GM12878 (cell line): Measurements from ENCODE around the gene SLC25A45. TPM values are rescaled to one million over a fixed set of nuclear protein-coding genes. Genes with fewer than 3 reads are reported as not detected.

Experiments used
- CEBPB ChIP-seq, 2 experiments: fragments of 150-350 bp in 1 of 2; IDR thresholded peaks; 2 replicates each; pipeline ENCODE4 v1.6.1; 2012 to 2014; ENCODE audit warnings: low read depth in 2 of 2, low read length in 2 of 2, borderline replicate concordance in 1 of 2, inconsistent platforms in 1 of 2
- CEBPZ ChIP-seq: fragments of 150-350 bp; IDR thresholded peaks from 2 replicates; pipeline ENCODE4 v1.6.1; 2016; ENCODE audit warnings: low read depth, low read length
- GATAD2B ChIP-seq: fragments of 450-650 bp; conservative IDR thresholded peaks from 2 replicates; pipeline ENCODE4 v1.6.1; 2017; ENCODE audit warnings: low read depth, mild to moderate bottlenecking, moderate library complexity
- KLF5 ChIP-seq: fragments of 450-650 bp; IDR thresholded peaks from 2 replicates; pipeline ENCODE4 v1.6.1; 2014; ENCODE audit warnings: mild to moderate bottlenecking; ENCODE audit not compliant: partially characterized antibody
- LARP7 ChIP-seq: fragments of 450-650 bp; IDR thresholded peaks from 2 replicates; pipeline ENCODE4 v1.6.1; 2017; ENCODE audit warnings: mild to moderate bottlenecking
- MEF2B ChIP-seq: fragments of 450-650 bp; IDR thresholded peaks from 2 replicates; pipeline ENCODE4 v1.6.1; 2018; ENCODE audit warnings: mild to moderate bottlenecking, moderate library complexity; ENCODE audit not compliant: partially characterized antibody, poor library complexity, severe bottlenecking
- MXI1 ChIP-seq: fragments of 150-350 bp; IDR thresholded peaks from 2 replicates; pipeline ENCODE4 v1.6.1; 2011; ENCODE audit warnings: low read depth, mild to moderate bottlenecking, inconsistent platforms, low read length, improper control_type of control experiment
- MYC ChIP-seq: IDR thresholded peaks from 2 replicates; pipeline ENCODE4 v1.6.1; 2011; ENCODE audit warnings: mild to moderate bottlenecking, low read length, moderate library complexity, inconsistent platforms; ENCODE audit not compliant: insufficient read depth, insufficient replicate concordance, insufficient read length, severe bottlenecking
- NFXL1 ChIP-seq: fragments of 450-650 bp; IDR thresholded peaks from 2 replicates; pipeline ENCODE4 v1.6.1; 2017; ENCODE audit warnings: antibody characterized with exemption, mild to moderate bottlenecking, borderline replicate concordance
- RAD21 ChIP-seq: IDR thresholded peaks from 2 replicates; pipeline ENCODE4 v1.6.1; 2011; ENCODE audit warnings: mild to moderate bottlenecking, low read depth, low read length, moderate library complexity; ENCODE audit not compliant: insufficient read depth
- USF1 ChIP-seq: IDR thresholded peaks from 2 replicates; pipeline ENCODE4 v1.6.1; 2011; ENCODE audit warnings: borderline replicate concordance, low read depth, mild to moderate bottlenecking, moderate library complexity, mixed read lengths, low read length; ENCODE audit not compliant: insufficient read depth; ENCODE audit errors: extremely low read length
- ZNF592 ChIP-seq: fragments of 450-650 bp; IDR thresholded peaks from 2 replicates; pipeline ENCODE4 v1.6.1; 2017; ENCODE audit warnings: mild to moderate bottlenecking, moderate library complexity
- polyA plus RNA-seq, 11 experiments: library from polyadenylated mRNA; depleted of rRNA in 4 of 11; unstranded in 6 of 11; stranded (reverse) in 5 of 11; fragments of >200 nt; fragmentation: Nextera tagmentation in 4 of 11; fragmentation: Illumina TruSeq in 1 of 11; extraction: Ambion mirVana in 4 of 11; extraction: Trizol in 1 of 11; gene quantifications; 1 replicate in 1 of 11; 2 replicates in 10 of 11; pipeline versions ENCODE4 v1.2.1 to v1.2.3, GENCODE V29; 2011 to 2016; ENCODE audit warnings: inconsistent platforms in 2 of 11, missing spikeins in 2 of 11, low read depth in 1 of 11
- total RNA-seq, 4 experiments: library from RNA; depleted of rRNA in 3 of 4; stranded (reverse); fragments of >200 nt in 3 of 4; fragmentation: Illumina TruSeq in 1 of 4; extraction: Trizol in 1 of 4; gene quantifications; 2 replicates each; pipeline versions ENCODE4 v1.2.1 to v1.2.3, GENCODE V29; 2013 to 2021
- TF ChIP-seq, protein P1 (sequence below): fragments of 450-650 bp; formaldehyde crosslinking; IDR thresholded peaks from 2 replicates; pipeline ENCODE4 v1.4.0; 2022; ENCODE audit warnings: mild to moderate bottlenecking, moderate library complexity
- TF ChIP-seq, protein P2 (sequence below): IDR thresholded peaks from 2 replicates; pipeline ENCODE4 v1.6.1; 2012; ENCODE audit warnings: low read length, inconsistent platforms

The SLC25A45 gene
- total and polyA plus RNA-seq, 10 of the 15 experiments (the other 5 are each of a cell fraction or from before 2014, with no cell fraction given) = 4.1 to 35.2 (median 20.3) TPM

DNA sequence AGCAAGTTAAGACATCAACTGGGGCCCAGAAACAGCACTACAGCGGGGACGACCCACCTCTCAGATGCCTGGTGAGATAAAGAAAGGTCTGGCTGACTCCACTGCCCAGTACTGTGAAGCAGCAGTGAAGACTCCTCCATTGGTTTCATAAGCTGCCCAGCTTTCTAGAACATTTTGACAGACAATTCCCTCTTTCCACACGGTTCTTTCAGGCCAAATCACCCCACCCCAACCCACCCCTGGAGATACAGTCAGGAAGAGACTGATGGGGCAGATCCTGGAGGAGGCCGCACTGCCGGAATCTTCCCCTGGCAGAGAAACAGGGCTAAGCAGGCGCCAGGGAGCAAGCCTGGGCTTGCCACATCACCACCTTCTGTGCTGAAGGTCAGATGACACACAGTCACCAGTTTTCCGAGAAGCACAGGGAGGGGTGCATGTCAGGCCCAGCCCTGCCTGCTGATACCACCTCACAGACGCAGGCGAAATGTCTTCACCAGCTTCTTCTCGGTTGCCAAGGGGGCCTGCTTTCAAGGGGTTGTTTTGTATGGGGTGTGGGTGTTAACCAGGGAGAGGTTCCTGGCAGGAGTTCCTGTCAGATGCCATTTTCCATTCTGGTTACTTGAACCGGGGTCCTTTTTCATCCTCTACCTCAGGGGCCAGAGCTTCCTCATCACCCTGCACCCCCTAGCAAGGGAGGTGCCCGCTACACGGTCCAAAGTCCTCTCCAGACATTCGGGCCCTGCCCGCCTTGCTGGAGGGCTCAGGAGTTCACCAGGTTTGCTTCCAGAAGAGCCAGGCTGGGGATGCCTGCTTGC, 38.7 kb upstream of the SLC25A45 start (continued):
- TF ChIP-seq NFXL1 (no peak), LARP7 (0 out of 2 replicates have a peak, but pooled peaks have one; percentile 18), CEBPZ (no peak), USF1 (peak; percentile 54), MYC (no peak), CEBPB (IDR thresholded peaks at IDR 0.05; ENCODE audit: borderline replicate concordance in 1 of 2, low read depth in 2 of 2, low read length in 2 of 2) (no peak), RAD21 (no peak), MXI1 (no peak), MEF2B (no peak), GATAD2B (peak; percentile 19; the same call in 1 of the 2 replicates), KLF5 (no peak), ZNF592 (0 out of 2 replicates have a peak, but pooled peaks have one; percentile 30)
- TF ChIP-seq, protein P1, sequence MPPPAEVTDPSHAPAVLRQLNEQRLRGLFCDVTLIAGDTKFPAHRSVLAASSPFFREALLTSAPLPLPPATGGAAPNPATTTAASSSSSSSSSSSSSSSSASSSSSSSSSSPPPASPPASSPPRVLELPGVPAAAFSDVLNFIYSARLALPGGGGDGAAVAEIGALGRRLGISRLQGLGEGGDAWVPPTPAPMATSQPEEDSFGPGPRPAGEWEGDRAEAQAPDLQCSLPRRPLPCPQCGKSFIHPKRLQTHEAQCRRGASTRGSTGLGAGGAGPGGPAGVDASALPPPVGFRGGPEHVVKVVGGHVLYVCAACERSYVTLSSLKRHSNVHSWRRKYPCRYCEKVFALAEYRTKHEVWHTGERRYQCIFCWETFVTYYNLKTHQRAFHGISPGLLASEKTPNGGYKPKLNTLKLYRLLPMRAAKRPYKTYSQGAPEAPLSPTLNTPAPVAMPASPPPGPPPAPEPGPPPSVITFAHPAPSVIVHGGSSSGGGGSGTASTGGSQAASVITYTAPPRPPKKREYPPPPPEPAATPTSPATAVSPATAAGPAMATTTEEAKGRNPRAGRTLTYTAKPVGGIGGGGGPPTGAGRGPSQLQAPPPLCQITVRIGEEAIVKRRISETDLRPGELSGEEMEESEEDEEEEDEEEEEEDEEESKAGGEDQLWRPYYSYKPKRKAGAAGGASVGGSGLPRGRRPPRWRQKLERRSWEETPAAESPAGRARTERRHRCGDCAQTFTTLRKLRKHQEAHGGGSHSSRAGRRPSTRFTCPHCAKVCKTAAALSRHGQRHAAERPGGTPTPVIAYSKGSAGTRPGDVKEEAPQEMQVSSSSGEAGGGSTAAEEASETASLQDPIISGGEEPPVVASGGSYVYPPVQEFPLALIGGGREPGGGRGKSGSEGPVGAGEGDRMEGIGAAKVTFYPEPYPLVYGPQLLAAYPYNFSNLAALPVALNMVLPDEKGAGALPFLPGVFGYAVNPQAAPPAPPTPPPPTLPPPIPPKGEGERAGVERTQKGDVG = no peak
- TF ChIP-seq, protein P2, sequence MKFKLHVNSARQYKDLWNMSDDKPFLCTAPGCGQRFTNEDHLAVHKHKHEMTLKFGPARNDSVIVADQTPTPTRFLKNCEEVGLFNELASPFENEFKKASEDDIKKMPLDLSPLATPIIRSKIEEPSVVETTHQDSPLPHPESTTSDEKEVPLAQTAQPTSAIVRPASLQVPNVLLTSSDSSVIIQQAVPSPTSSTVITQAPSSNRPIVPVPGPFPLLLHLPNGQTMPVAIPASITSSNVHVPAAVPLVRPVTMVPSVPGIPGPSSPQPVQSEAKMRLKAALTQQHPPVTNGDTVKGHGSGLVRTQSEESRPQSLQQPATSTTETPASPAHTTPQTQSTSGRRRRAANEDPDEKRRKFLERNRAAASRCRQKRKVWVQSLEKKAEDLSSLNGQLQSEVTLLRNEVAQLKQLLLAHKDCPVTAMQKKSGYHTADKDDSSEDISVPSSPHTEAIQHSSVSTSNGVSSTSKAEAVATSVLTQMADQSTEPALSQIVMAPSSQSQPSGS = no peak
